Spinal cord (tissue), 10 donors: ENCODE data around the gene HSPA12A. TPM values are rescaled to one million over a fixed set of nuclear protein-coding genes. Genes with fewer than 3 reads are reported as not detected.

Experiments
- DNase-seq, 6 donors: peaks; one replicate each; pipeline versions ENCODE4 v3.0.0 to v3.0.0-alpha.2; 2013 to 2015; ENCODE audit warnings: low spot score in 6 of 6, low read depth in 4 of 6
- H3K27ac ChIP-seq: one replicate; pipeline ENCODE4 v1.5.1; 2013; ENCODE audit warnings: low read depth, low read length, control low read depth
- H3K27me3 ChIP-seq: one replicate; pipeline ENCODE4 v1.6.1; 2013; ENCODE audit warnings: low read length; ENCODE audit not compliant: control insufficient read depth, insufficient read depth
- H3K36me3 ChIP-seq: one replicate; pipeline ENCODE4 v1.6.1; 2013; ENCODE audit warnings: low read length; ENCODE audit not compliant: control insufficient read depth, insufficient read depth
- H3K4me1 ChIP-seq: one replicate; pipeline ENCODE4 v1.6.1; 2013; ENCODE audit warnings: low read length; ENCODE audit not compliant: control insufficient read depth, insufficient read depth
- H3K4me3 ChIP-seq: one replicate; pipeline ENCODE4 v1.5.1; 2013; ENCODE audit warnings: low read depth, low read length, control low read depth
- H3K9me3 ChIP-seq: one replicate; pipeline ENCODE4 v1.6.1; 2013; ENCODE audit warnings: low read length; ENCODE audit not compliant: control insufficient read depth, insufficient read depth
- WGBS: methylation state at CpG from one replicate; pipeline ENCODE4 v1.1.5; 2013; ENCODE audit warnings: missing lambda C conversion rate; ENCODE audit not compliant: insufficient coverage; 5-methylcytosine and 5-hydroxymethylcytosine counted together
- polyA plus RNA-seq, 2 donors: library from polyadenylated mRNA; unstranded; fragments of 120-200 nt; gene quantifications; one replicate each; pipeline ENCODE4 v1.2.1, GENCODE V29; 2013; ENCODE audit not compliant: insufficient read length in 2 of 2
- total RNA-seq, 2 donors: library from RNA; depleted of rRNA in 1 of 2; stranded (reverse); fragments of 120-200 nt in 1 of 2; fragments of >200 nt in 1 of 2; gene quantifications; one replicate each; pipeline versions ENCODE4 v1.2.3 to v1.2.4, GENCODE V29; 2013 to 2014
- donor health status: healthy.

The HSPA12A gene
- total and polyA plus RNA-seq, 4 donors = 35.1 to 106 (median 68.9) TPM

- DNase-seq = no peak
- H3K9me3 ChIP-seq = no peaks in the 10 kb centered on the region
- 46% methylated on average over 6 of the region's 7 CpGs for WGBS
- no peak overlapping the region for H3K4me3 ChIP-seq
- H3K27ac ChIP-seq = no peak overlapping the region
- peaks cover 41% of the 10 kb centered on the region for H3K4me1 ChIP-seq
- H3K27me3 ChIP-seq = no peaks in the 10 kb centered on the region
- H3K36me3 ChIP-seq = peaks cover 4% of the 10 kb centered on the region
Measured at GRCh38 chr10:116720668-116721546, 21.5 kb downstream of the HSPA12A start.

- peaks cover 3% of the 10 kb centered on the region for H3K36me3 ChIP-seq
- H3K27ac ChIP-seq = no peak overlapping the region
- no peak overlapping the region for H3K4me3 ChIP-seq
- DNase-seq = no peak
- WGBS = 57% methylated on average over 7 of the region's 7 CpGs
- peaks cover 45% of the 10 kb centered on the region for H3K4me1 ChIP-seq
- H3K9me3 ChIP-seq = no peaks in the 10 kb centered on the region
- H3K27me3 ChIP-seq = no peaks in the 10 kb centered on the region
Measured at GRCh38 chr10:116720241-116720643, 22.1 kb downstream of the HSPA12A start.

- H3K36me3 ChIP-seq = no peaks in the 10 kb centered on the region
- no peak overlapping the region for H3K27ac ChIP-seq
- WGBS = no CpG with 5 or more reads among the region's 1 CpG
- no peak overlapping the region for H3K4me3 ChIP-seq
- DNase-seq = no peak
- peaks cover 42% of the 10 kb centered on the region for H3K4me1 ChIP-seq
- no peaks in the 10 kb centered on the region for H3K9me3 ChIP-seq
- no peaks in the 10 kb centered on the region for H3K27me3 ChIP-seq
Measured at GRCh38 chr10:116719804-116720203, 22.6 kb downstream of the HSPA12A start.

- Histone ChIP-seq H3K36me3 (no peaks in the 10 kb centered on the region), H3K27ac (no peak overlapping the region), H3K9me3 (no peaks in the 10 kb centered on the region), H3K4me1 (peaks cover 33% of the 10 kb centered on the region), H3K27me3 (no peaks in the 10 kb centered on the region), H3K4me3 (no peak overlapping the region)
- 60% methylated on average over 1 of the region's 2 CpGs for WGBS
- DNase-seq = no peak
Measured at GRCh38 chr10:116718058-116718457, 24.3 kb downstream of the HSPA12A start.

GRCh38 chr10:116716381-116716780, 26.0 kb downstream of the HSPA12A start:
- H3K4me3 ChIP-seq = no peak overlapping the region
- peaks cover 19% of the 10 kb centered on the region for H3K4me1 ChIP-seq
- no peak for DNase-seq
- H3K27me3 ChIP-seq = no peaks in the 10 kb centered on the region
- WGBS = 56% methylated on average over 3 of the region's 4 CpGs
- H3K36me3 ChIP-seq = no peaks in the 10 kb centered on the region
- no peaks in the 10 kb centered on the region for H3K9me3 ChIP-seq
- no peak overlapping the region for H3K27ac ChIP-seq

- no peak overlapping the region for H3K4me3 ChIP-seq
Measured at GRCh38 chr10:116715839-116716377, 26.5 kb downstream of the HSPA12A start.

GRCh38 chr10:116715341-116715740, 27.0 kb downstream of the HSPA12A start:
- H3K4me3 ChIP-seq = no peak overlapping the region
- no peaks in the 10 kb centered on the region for H3K9me3 ChIP-seq
- peaks cover 12% of the 10 kb centered on the region for H3K4me1 ChIP-seq
- no peak overlapping the region for H3K27ac ChIP-seq
- DNase-seq = no peak
- 100% methylated on average over 2 of the region's 4 CpGs for WGBS
- no peaks in the 10 kb centered on the region for H3K27me3 ChIP-seq
- H3K36me3 ChIP-seq = no peaks in the 10 kb centered on the region

More at GRCh38 chr10:116715839-116716377, 26.5 kb downstream of the HSPA12A start:
- Histone ChIP-seq H3K9me3 (no peaks in the 10 kb centered on the region), H3K27me3 (no peaks in the 10 kb centered on the region), H3K36me3 (no peaks in the 10 kb centered on the region), H3K27ac (no peak overlapping the region), H3K4me1 (peaks cover 17% of the 10 kb centered on the region)
- no peak for DNase-seq
- WGBS = 97% methylated on average over 3 of the region's 4 CpGs

GRCh38 chr10:116713846-116714245, 28.5 kb downstream of the HSPA12A start:
- H3K27me3 ChIP-seq = no peaks in the 10 kb centered on the region
- no peaks in the 10 kb centered on the region for H3K9me3 ChIP-seq
- peaks cover 8% of the 10 kb centered on the region for H3K4me1 ChIP-seq
- no peaks in the 10 kb centered on the region for H3K36me3 ChIP-seq
- 100% methylated on average over 1 of the region's 1 CpG for WGBS
- H3K27ac ChIP-seq = no peak overlapping the region
- DNase-seq = no peak
- no peak overlapping the region for H3K4me3 ChIP-seq

- WGBS = 67% methylated on average over 1 of the region's 2 CpGs
- DNase-seq = peak in 1 of 6 donors; percentile 44
- H3K36me3 ChIP-seq = no peaks in the 10 kb centered on the region
- H3K4me3 ChIP-seq = no peak overlapping the region
- H3K27me3 ChIP-seq = no peaks in the 10 kb centered on the region
- no peaks in the 10 kb centered on the region for H3K9me3 ChIP-seq
- no peak overlapping the region for H3K27ac ChIP-seq
- peaks cover 12% of the 10 kb centered on the region for H3K4me1 ChIP-seq
Measured at GRCh38 chr10:116712989-116713543, 29.3 kb downstream of the HSPA12A start.
